HepG2 (cell line): ENCODE measurements around the gene ZC3H15. TPM values are rescaled to one million over a fixed set of nuclear protein-coding genes. Genes with fewer than 3 reads are reported as not detected.

Experiments
- BRD4 ChIP-seq: sonication (generic); formaldehyde crosslinking; IDR thresholded peaks from 2 replicates; pipeline ENCODE4 v1.4.0; 2020; ENCODE audit warnings: missing genetic modification reagents
- CENPX ChIP-seq: sonication (generic); formaldehyde crosslinking; IDR thresholded peaks from 2 replicates; pipeline ENCODE4 v1.9.0; 2021; ENCODE audit warnings: mild to moderate bottlenecking, missing genetic modification reagents, moderate library complexity
- MAZ ChIP-seq, 2 experiments: sonication (generic) in 1 of 2; formaldehyde crosslinking in 1 of 2; IDR thresholded peaks; 2 replicates each; pipeline versions ENCODE4 v1.5.0 to v1.6.1; 2012 to 2020; ENCODE audit warnings: low read depth in 2 of 2, mild to moderate bottlenecking in 2 of 2, borderline replicate concordance in 1 of 2, improper control_type of control experiment in 1 of 2, low read length in 1 of 2, missing genetic modification reagents in 1 of 2, moderate library complexity in 1 of 2
- NFE2L2 ChIP-seq: fragments of 150-350 bp; IDR thresholded peaks from 2 replicates; pipeline ENCODE4 v1.6.1; 2014; ENCODE audit warnings: low read length
- RFX1 ChIP-seq: fragments of 450-650 bp; IDR thresholded peaks from 2 replicates; pipeline ENCODE4 v1.6.1; 2017
- ZNF138 ChIP-seq: sonication (generic); formaldehyde crosslinking; IDR thresholded peaks from 2 replicates; pipeline ENCODE4 v1.5.0; 2020; ENCODE audit warnings: mild to moderate bottlenecking, low read depth, missing genetic modification reagents
- ZNF296 ChIP-seq: sonication (generic); formaldehyde crosslinking; conservative IDR thresholded peaks from 2 replicates; pipeline ENCODE4 v1.5.0; 2020; ENCODE audit warnings: mild to moderate bottlenecking, missing genetic modification reagents
- ZNF318 ChIP-seq: sonication (generic); formaldehyde crosslinking; IDR thresholded peaks from 2 replicates; pipeline ENCODE4 v1.4.0; 2020; ENCODE audit warnings: mild to moderate bottlenecking, missing genetic modification reagents
- ZNF543 ChIP-seq: sonication (generic); formaldehyde crosslinking; IDR thresholded peaks from 2 replicates; pipeline ENCODE4 v1.4.0; 2020; ENCODE audit warnings: mild to moderate bottlenecking, missing genetic modification reagents
- ZNF619 ChIP-seq: sonication (generic); formaldehyde crosslinking; IDR thresholded peaks from 2 replicates; pipeline ENCODE4 v1.4.0; 2020; ENCODE audit warnings: mild to moderate bottlenecking, missing genetic modification reagents
- ZNF746 ChIP-seq: sonication (generic); formaldehyde crosslinking; IDR thresholded peaks from 2 replicates; pipeline ENCODE4 v1.8.0; 2022; ENCODE audit warnings: mild to moderate bottlenecking, missing genetic modification reagents
- ZSCAN29 ChIP-seq: sonication (generic); formaldehyde crosslinking; conservative IDR thresholded peaks from 2 replicates; pipeline ENCODE4 v1.4.0; 2020; ENCODE audit warnings: mild to moderate bottlenecking, missing genetic modification reagents
- polyA plus RNA-seq, 8 experiments: library from polyadenylated mRNA; depleted of rRNA in 3 of 8; stranded (reverse) in 7 of 8; unstranded in 1 of 8; fragments of >200 nt; fragmentation: Illumina TruSeq in 4 of 8; extraction: Trizol in 4 of 8; gene quantifications; 2 replicates each; pipeline versions ENCODE4 v1.2.1 to v1.2.3, GENCODE V29; 2011 to 2016; ENCODE audit warnings: low read depth in 4 of 8, missing spikeins in 1 of 8, mixed read lengths in 1 of 8; ENCODE audit not compliant: insufficient read depth in 1 of 8
- total RNA-seq, 5 experiments: library from RNA; depleted of rRNA; stranded (reverse); fragments of >200 nt; fragmentation: Illumina TruSeq; extraction: Trizol; gene quantifications; 2 replicates each; pipeline ENCODE4 v1.2.3, GENCODE V29; 2016; ENCODE audit warnings: low read depth in 1 of 5

Gene ZC3H15
- total and polyA plus RNA-seq, 2 of the 13 experiments (the other 11 are each of a cell fraction or from before 2014, with no cell fraction given): 84.6 to 168 TPM

- TF ChIP-seq ZNF318 (CRISPR knock-in tag) (no peak), ZNF619 (no peak), BRD4 (no peak), ZNF138 (no peak), ZNF746 (no peak), RFX1 (no peak), CENPX (CRISPR knock-in tag) (no peak), ZNF296 (CRISPR knock-in tag) (no peak), ZSCAN29 (CRISPR knock-in tag) (no peak), MAZ (IDR thresholded peaks at IDR 0.05; ENCODE audit: borderline replicate concordance, low read depth, low read length) (no peak), MAZ (CRISPR knock-in tag; IDR thresholded peaks at IDR 0.05; ENCODE audit: low read depth) (no peak), NFE2L2 (no peak), ZNF543 (CRISPR knock-in tag) (no peak)
Observed at GRCh38 chr2:186515376-186515775, 29.3 kb downstream of the ZC3H15 start (continued).
